GM19438 (cell line): ENCODE measurements around the gene PPP1R7.

ENCODE experiments used
- ATAC-seq: cut with Tn5 transposase; IDR thresholded peaks from one replicate; pipeline ENCODE4 v1.9.1; 2021; ENCODE audit warnings: low read depth; ENCODE audit not compliant: unreplicated experiment

Gene PPP1R7

GRCh38 chr2:241118737-241119505, 31.3 kb upstream of the PPP1R7 start:
- no peak for ATAC-seq

GRCh38 chr2:241120440-241120839, 29.8 kb upstream of the PPP1R7 start:
- ATAC-seq = no peak

- no peak for ATAC-seq
Measured at GRCh38 chr2:241121008-241121407, 29.3 kb upstream of the PPP1R7 start.

GRCh38 chr2:241122376-241123002, 27.8 kb upstream of the PPP1R7 start:
- no peak for ATAC-seq

- no peak for ATAC-seq
Measured at GRCh38 chr2:241123816-241124536, 26.3 kb upstream of the PPP1R7 start.

GRCh38 chr2:241125626-241126025, 24.6 kb upstream of the PPP1R7 start:
- no peak for ATAC-seq

- ATAC-seq = no peak
Measured at GRCh38 chr2:241126201-241126611, 24.1 kb upstream of the PPP1R7 start.

- no peak for ATAC-seq
Measured at GRCh38 chr2:241126771-241127202, 23.5 kb upstream of the PPP1R7 start.

GRCh38 chr2:241128266-241128665, 22.0 kb upstream of the PPP1R7 start:
- no peak for ATAC-seq

- ATAC-seq = no peak
Measured at GRCh38 chr2:241129086-241129871, 21.0 kb upstream of the PPP1R7 start.

- no peak for ATAC-seq
Measured at GRCh38 chr2:241130316-241130715, 20.0 kb upstream of the PPP1R7 start.

- ATAC-seq = no peak
Measured at GRCh38 chr2:241131531-241131930, 18.7 kb upstream of the PPP1R7 start.

- ATAC-seq = no peak
Measured at GRCh38 chr2:241132538-241133435, 17.5 kb upstream of the PPP1R7 start.

- no peak for ATAC-seq
Measured at GRCh38 chr2:241133436-241133820, 16.8 kb upstream of the PPP1R7 start.

GRCh38 chr2:241134711-241135110, 15.6 kb upstream of the PPP1R7 start:
- ATAC-seq = no peak

- ATAC-seq = no peak
Measured at GRCh38 chr2:241135737-241136136, 14.5 kb upstream of the PPP1R7 start.

- ATAC-seq = no peak
Measured at GRCh38 chr2:241136191-241136590, 14.1 kb upstream of the PPP1R7 start.

- no peak for ATAC-seq
Measured at GRCh38 chr2:241136661-241137260, 13.5 kb upstream of the PPP1R7 start.
